Ectodermal cell (in vitro differentiated cells): ENCODE results near the gene KAZN.

ENCODE experiments used
- H3K27ac ChIP-seq: 2 replicates; pipeline ENCODE4 v1.7.0; 2013; ENCODE audit warnings: mild to moderate bottlenecking, low read depth, low read length; ENCODE audit not compliant: insufficient read depth, poor library complexity, severe bottlenecking
- H3K27me3 ChIP-seq: 2 replicates; pipeline ENCODE4 v1.7.0; 2013; ENCODE audit warnings: mild to moderate bottlenecking, low read length; ENCODE audit not compliant: insufficient read depth, control insufficient read depth, poor library complexity, severe bottlenecking
- H3K36me3 ChIP-seq: one replicate; pipeline ENCODE4 v1.7.0; 2013; ENCODE audit warnings: low read length; ENCODE audit not compliant: control insufficient read depth, insufficient read depth
- H3K4me1 ChIP-seq: one replicate; pipeline ENCODE4 v1.7.0; 2013; ENCODE audit warnings: low read length; ENCODE audit not compliant: control insufficient read depth, insufficient read depth
- H3K4me3 ChIP-seq: 2 replicates; pipeline ENCODE4 v1.7.0; 2013; ENCODE audit warnings: low read depth, low read length, control low read depth; ENCODE audit not compliant: insufficient read depth
- H3K9me3 ChIP-seq: 2 replicates; pipeline ENCODE4 v1.7.0; 2013; ENCODE audit warnings: mild to moderate bottlenecking, low read length, moderate library complexity; ENCODE audit not compliant: control insufficient read depth
- WGBS, 2 experiments: methylation state at CpG; one replicate each; pipeline ENCODE4 v1.1.7; 2013; ENCODE audit warnings: missing lambda C conversion rate in 2 of 2; 5-methylcytosine and 5-hydroxymethylcytosine counted together

Gene KAZN

DNA sequence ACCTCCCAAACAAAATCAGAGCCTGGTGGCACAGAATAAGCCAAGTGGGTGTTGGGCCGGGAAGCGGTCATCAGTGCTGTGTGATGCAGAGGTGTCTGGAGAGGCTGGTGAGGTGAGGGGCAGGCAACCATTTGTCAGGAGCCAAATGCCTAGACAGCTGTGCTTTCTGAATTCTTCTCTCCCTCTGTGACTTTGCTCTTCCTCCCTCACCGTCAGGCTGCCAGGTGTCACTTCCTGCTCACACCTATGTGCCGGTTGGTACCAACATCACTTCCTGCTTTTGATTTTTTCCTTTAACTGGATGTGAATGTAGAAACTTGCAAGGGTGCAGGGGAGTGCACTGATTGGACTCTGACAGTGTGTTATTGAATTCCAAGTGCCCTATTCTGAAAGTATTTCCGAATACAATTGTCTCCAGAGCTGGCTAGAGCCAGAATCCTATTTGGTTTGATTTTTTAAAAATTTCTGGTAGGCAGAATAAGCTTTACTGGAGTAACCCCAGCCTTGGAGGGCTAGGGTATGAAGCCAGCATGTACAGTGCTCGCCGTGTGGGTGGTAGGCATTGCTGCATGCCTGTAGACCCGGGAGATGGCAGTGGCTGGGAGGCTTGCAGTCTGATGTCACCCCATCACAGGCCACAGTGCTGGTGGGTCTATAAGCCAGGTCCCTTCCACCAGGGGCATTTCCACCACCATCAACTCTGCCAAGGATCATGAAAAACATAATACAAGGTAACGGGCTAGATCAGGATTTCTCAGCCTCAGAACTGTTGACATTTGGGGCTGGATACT lies 210.9 kb downstream of the KAZN start:
- Histone ChIP-seq H3K27ac (no peak overlapping the region), H3K4me3 (no peak overlapping the region), H3K9me3 (peaks cover 2% of the 10 kb centered on the region), H3K36me3 (no peaks in the 10 kb centered on the region), H3K4me1 (no peaks in the 10 kb centered on the region), H3K27me3 (no peaks in the 10 kb centered on the region)
- WGBS, 2 experiments, result 95 to 96% methylated on average over 9 of the region's 9 CpGs

DNA sequence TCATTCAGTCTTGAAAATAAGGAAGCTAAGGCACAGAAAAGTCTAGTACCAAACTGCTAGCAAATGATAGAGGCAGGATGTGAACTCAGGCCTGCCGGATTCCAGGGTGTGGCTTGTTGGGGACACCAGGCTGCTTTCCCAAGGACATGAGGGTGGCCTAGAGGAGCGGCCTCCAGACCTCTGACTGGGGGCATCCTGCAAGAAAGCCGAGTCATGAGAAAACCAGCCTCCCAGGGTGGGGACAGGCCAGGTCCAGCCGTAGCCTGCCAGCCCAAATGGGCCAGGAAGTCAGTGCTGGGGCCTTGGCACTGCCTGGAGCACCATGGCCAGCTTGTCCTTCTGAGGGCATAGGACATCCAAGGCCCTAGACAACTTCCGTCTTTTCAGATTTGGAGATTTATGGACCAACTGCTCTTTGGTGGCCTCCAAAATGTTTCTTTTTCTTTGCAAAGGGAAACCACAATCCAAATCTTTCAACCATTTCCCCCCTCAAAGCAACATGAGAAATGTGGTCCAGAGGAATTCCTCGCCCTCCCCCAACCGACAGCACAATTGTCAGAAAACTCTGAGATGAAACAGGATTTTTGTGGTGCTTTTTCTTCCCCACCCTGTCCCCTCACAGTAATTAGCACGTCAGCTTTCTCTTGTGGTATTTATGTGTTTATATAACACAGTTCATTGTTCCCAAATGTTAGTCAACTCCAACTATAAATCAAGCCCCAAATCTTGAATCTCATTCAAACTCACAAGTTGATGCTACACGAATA lies 212.3 kb downstream of the KAZN start:
- no peaks in the 10 kb centered on the region for H3K27me3 ChIP-seq
- H3K27ac ChIP-seq, result no peak overlapping the region
- H3K36me3 ChIP-seq, result no peaks in the 10 kb centered on the region
- H3K9me3 ChIP-seq, result peaks cover 2% of the 10 kb centered on the region
- H3K4me3 ChIP-seq, result no peak overlapping the region
- no peaks in the 10 kb centered on the region for H3K4me1 ChIP-seq
- 92 to 94% methylated on average over 8 of the region's 9 CpGs for WGBS, 2 experiments

DNA sequence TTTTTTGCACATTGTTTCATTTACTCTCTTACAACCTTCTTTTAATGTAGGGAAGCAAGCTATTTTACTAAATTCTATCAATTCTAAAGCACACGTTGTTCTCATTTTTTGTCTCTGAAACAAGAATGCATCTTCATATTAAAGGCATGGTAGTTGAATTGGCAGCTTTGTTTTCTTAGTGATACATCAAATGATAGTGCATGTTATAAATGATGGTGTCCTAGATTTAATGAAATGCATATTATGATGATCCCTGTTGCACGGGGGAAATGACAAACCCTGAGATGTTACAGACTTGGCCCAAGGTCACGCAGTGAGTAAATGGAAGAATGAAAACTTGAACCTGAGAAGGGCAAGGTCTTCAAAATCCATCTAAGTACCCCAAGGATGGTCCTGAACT lies 213.1 kb downstream of the KAZN start:
- Histone ChIP-seq H3K4me1 (no peaks in the 10 kb centered on the region), H3K27ac (no peak overlapping the region), H3K27me3 (no peaks in the 10 kb centered on the region), H3K36me3 (no peaks in the 10 kb centered on the region), H3K4me3 (no peak overlapping the region), H3K9me3 (peaks cover 2% of the 10 kb centered on the region)
- 90 to 96% methylated on average over 3 of the region's 3 CpGs for WGBS, 2 experiments

DNA sequence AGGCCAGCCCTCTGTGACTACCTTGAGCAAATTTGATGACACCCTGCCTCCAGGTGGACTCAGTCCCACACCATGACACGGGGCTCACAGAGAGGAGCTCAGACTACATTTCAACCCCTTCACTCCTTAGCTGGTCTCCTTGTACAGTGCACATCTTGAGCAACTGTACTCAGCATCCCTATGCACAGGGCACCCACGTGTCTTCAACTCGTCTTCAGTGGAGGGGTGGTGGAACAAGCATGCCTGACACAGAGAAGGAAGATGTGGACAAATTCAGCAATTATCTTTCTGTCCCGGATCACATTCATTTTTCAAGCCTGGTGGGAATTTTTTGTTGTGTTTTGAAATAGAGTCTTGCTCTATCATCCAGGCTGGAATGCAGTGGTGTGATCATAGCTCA lies 213.7 kb downstream of the KAZN start:
- H3K4me3 ChIP-seq, result no peak overlapping the region
- WGBS, 2 experiments, result 96 to 97% methylated on average over 4 of the region's 4 CpGs
- no peaks in the 10 kb centered on the region for H3K36me3 ChIP-seq
- H3K27me3 ChIP-seq, result no peaks in the 10 kb centered on the region
- peaks cover 2% of the 10 kb centered on the region for H3K9me3 ChIP-seq
- H3K27ac ChIP-seq, result no peak overlapping the region
- no peaks in the 10 kb centered on the region for H3K4me1 ChIP-seq

- Histone ChIP-seq H3K36me3 (no peaks in the 10 kb centered on the region), H3K27ac (no peak overlapping the region), H3K27me3 (no peaks in the 10 kb centered on the region), H3K4me3 (no peak overlapping the region), H3K9me3 (peaks cover 2% of the 10 kb centered on the region), H3K4me1 (no peaks in the 10 kb centered on the region)
- 88 to 90% methylated on average over 7 of the region's 7 CpGs for WGBS, 2 experiments
These were observed 216.8 kb downstream of the KAZN start for GRCh38 chr1:14815175-14815877.

- H3K27me3 ChIP-seq, result no peaks in the 10 kb centered on the region
- no peak overlapping the region for H3K27ac ChIP-seq
- no peak overlapping the region for H3K4me3 ChIP-seq
- 90 to 93% methylated on average over 7 of the region's 8 CpGs for WGBS, 2 experiments
- peaks cover 2% of the 10 kb centered on the region for H3K9me3 ChIP-seq
- H3K4me1 ChIP-seq, result no peaks in the 10 kb centered on the region
- H3K36me3 ChIP-seq, result no peaks in the 10 kb centered on the region
These were observed 219.0 kb downstream of the KAZN start for GRCh38 chr1:14817223-14818170.

DNA sequence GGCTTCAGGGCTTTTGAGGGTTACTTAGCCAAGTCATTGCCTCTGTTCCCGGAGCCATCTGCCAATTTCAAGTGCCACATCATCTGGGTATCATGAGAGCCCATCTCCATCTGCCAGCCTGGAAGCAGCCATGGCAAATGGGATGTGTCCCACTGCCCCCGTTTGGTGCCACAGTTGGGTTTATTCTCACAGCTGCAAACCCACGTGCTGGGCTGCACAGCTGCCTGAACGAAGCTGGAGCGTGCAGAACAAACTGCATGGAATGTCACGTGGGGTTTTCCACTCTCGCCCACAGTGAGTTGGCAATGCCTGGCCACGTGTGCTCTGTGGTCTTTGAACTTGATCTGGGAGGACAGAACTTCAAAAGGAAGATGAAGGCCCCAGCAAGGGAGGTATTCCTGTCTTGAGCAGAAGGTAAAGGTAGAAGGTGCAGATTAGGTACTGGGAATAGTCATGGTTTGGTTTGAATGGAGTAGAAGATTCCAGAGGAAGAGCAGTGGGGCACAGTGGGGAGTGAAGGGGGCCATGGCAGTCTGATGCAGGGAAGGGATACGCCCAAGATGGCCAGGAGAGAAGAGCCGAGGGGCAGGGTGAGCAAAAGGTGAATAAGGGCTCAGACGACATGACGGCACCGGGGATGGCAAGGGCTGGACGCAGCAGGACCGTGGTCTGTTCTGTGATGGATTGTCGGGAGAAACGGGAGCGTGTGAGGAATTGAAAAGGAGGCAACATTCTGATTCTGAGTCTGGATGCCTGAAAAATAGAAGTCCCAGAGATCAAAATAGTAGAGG lies 222.0 kb downstream of the KAZN start:
- no peaks in the 10 kb centered on the region for H3K4me1 ChIP-seq
- H3K4me3 ChIP-seq, result no peak overlapping the region
- H3K27ac ChIP-seq, result no peak overlapping the region
- H3K36me3 ChIP-seq, result no peaks in the 10 kb centered on the region
- H3K9me3 ChIP-seq, result no peaks in the 10 kb centered on the region
- WGBS, 2 experiments, result 86% methylated on average over 18 of the region's 18 CpGs
- no peaks in the 10 kb centered on the region for H3K27me3 ChIP-seq

- WGBS, 2 experiments, result 93 to 94% methylated on average over 14 of the region's 14 CpGs
- Histone ChIP-seq H3K4me1 (no peaks in the 10 kb centered on the region), H3K36me3 (no peaks in the 10 kb centered on the region), H3K27me3 (no peaks in the 10 kb centered on the region), H3K27ac (no peak overlapping the region), H3K9me3 (no peaks in the 10 kb centered on the region), H3K4me3 (no peak overlapping the region)
These were observed 224.0 kb downstream of the KAZN start for GRCh38 chr1:14822493-14822892.

DNA sequence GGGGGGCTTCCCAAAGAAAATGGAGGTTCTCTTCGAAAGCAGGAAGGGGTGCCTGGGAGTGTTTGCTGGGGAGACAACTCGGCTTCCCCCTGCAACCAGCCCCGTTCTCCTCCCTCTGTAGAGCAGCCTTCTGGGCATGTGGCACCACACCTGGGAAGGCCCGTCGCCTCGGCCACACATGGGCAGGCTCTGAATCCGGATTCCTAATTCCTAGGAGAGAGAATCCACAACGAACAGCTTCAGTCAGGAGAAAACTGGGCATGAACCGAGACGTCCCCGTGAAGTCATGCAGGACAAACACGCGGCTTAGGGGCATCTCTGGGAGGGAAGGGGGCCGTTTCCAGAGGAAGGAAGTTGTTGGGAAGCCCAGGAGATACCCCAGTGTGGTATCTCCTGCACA lies 224.5 kb downstream of the KAZN start:
- no peaks in the 10 kb centered on the region for H3K9me3 ChIP-seq
- no peak overlapping the region for H3K27ac ChIP-seq
- no peaks in the 10 kb centered on the region for H3K4me1 ChIP-seq
- no peaks in the 10 kb centered on the region for H3K27me3 ChIP-seq
- WGBS, 2 experiments, result 95 to 96% methylated on average over 14 of the region's 14 CpGs
- H3K36me3 ChIP-seq, result no peaks in the 10 kb centered on the region
- H3K4me3 ChIP-seq, result no peak overlapping the region
